ENCODE measurements around the gene GALK2.

GALK2 gene

GRCh38 chr15:49290191-49290590, 120.1 kb downstream of the GALK2 start:
- no peak for DNase-seq (ENCODE audit: low spot score in 2 of 2)
- no peaks in the 10 kb centered on the region for H3K4me1 ChIP-seq
- H3K9me3 ChIP-seq = no peaks in the 10 kb centered on the region
- in situ Hi-C loops (cut with MboI; ENCODE audit: low sequenced_read_pairs) = no loop called here
- H3K36me3 ChIP-seq (replicated peaks) = peaks cover 9% of the 10 kb centered on the region; the same call in 1 of the 2 replicates
- no peaks in the 10 kb centered on the region for H3K27me3 ChIP-seq (ENCODE audit: low read depth)
- H3K4me3 ChIP-seq = no peak overlapping the region

GRCh38 chr15:49293941-49294340, 123.9 kb downstream of the GALK2 start:
- Histone ChIP-seq H3K4me3 (no peak overlapping the region), H3K9me3 (no peaks in the 10 kb centered on the region), H3K27me3 (ENCODE audit: low read depth) (no peaks in the 10 kb centered on the region), H3K4me1 (no peaks in the 10 kb centered on the region), H3K36me3 (replicated peaks) (peaks cover 5% of the 10 kb centered on the region; the same call in 1 of the 2 replicates)
- DNase-seq (ENCODE audit: low spot score in 2 of 2) = no peak
- in situ Hi-C loops (cut with MboI; ENCODE audit: low sequenced_read_pairs) = no loop called here

GRCh38 chr15:49296258-49296657, 126.2 kb downstream of the GALK2 start:
- DNase-seq (ENCODE audit: low spot score in 2 of 2) = no peak
- Histone ChIP-seq H3K36me3 (replicated peaks) (peaks cover 3% of the 10 kb centered on the region; the same call in 1 of the 2 replicates), H3K27me3 (ENCODE audit: low read depth) (no peaks in the 10 kb centered on the region), H3K9me3 (no peaks in the 10 kb centered on the region), H3K4me1 (no peaks in the 10 kb centered on the region), H3K4me3 (no peak overlapping the region)
- in situ Hi-C loops (cut with MboI; ENCODE audit: low sequenced_read_pairs) = no loop called here

- H3K4me1 ChIP-seq = no peaks in the 10 kb centered on the region
- H3K9me3 ChIP-seq = no peaks in the 10 kb centered on the region
- in situ Hi-C loops (cut with MboI; ENCODE audit: low sequenced_read_pairs) = no loop called here
- DNase-seq (ENCODE audit: low spot score in 2 of 2) = no peak
- peaks cover 3% of the 10 kb centered on the region; the same call in 1 of the 2 replicates for H3K36me3 ChIP-seq (replicated peaks)
- H3K4me3 ChIP-seq = no peak overlapping the region
- H3K27me3 ChIP-seq (ENCODE audit: low read depth) = no peaks in the 10 kb centered on the region
Observed at GRCh38 chr15:49297584-49297983, 127.5 kb downstream of the GALK2 start.

- in situ Hi-C loops (cut with MboI; ENCODE audit: low sequenced_read_pairs) = no loop called here
Observed at GRCh38 chr15:49300856-49301255, 130.8 kb downstream of the GALK2 start.

GRCh38 chr15:49301562-49301961, 131.5 kb downstream of the GALK2 start:
- no peaks in the 10 kb centered on the region for H3K9me3 ChIP-seq
- in situ Hi-C loops (cut with MboI; ENCODE audit: low sequenced_read_pairs) = no loop called here
- H3K4me3 ChIP-seq = no peak overlapping the region
- no peaks in the 10 kb centered on the region for H3K4me1 ChIP-seq
- no peak for DNase-seq (ENCODE audit: low spot score in 2 of 2)
- H3K36me3 ChIP-seq (replicated peaks) = peaks cover 5% of the 10 kb centered on the region
- H3K27me3 ChIP-seq (ENCODE audit: low read depth) = no peaks in the 10 kb centered on the region

More at GRCh38 chr15:49300856-49301255, 130.8 kb downstream of the GALK2 start:
- Histone ChIP-seq H3K36me3 (replicated peaks) (peaks cover 5% of the 10 kb centered on the region), H3K4me1 (no peaks in the 10 kb centered on the region), H3K9me3 (no peaks in the 10 kb centered on the region), H3K4me3 (no peak overlapping the region), H3K27me3 (ENCODE audit: low read depth) (no peaks in the 10 kb centered on the region)
- no peak for DNase-seq (ENCODE audit: low spot score in 2 of 2)

DNA sequence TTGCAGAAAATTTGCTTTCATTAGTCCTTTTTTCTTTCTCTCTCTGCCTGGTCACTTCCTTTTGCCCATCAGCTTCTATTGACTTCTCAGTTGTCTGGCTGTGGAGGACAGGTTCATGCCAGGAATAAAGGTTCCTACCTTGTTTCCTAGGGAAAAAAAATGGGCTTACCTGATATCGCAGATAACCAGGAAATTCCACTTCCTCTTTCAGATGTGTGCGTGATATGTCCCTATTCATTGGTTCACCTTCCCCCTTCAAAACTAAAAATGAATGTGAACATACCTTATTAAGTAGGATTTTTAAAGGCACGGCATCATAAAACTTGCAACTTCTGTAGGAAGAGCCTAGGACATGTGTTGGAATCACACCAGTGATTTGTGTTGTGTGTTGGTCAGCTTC, 133.0 kb downstream of the GALK2 start:
- no peaks in the 10 kb centered on the region for H3K9me3 ChIP-seq
- H3K27me3 ChIP-seq (ENCODE audit: low read depth) = no peaks in the 10 kb centered on the region
- peaks cover 5% of the 10 kb centered on the region for H3K36me3 ChIP-seq (replicated peaks)
- no peak for DNase-seq (ENCODE audit: low spot score in 2 of 2)
- no peaks in the 10 kb centered on the region for H3K4me1 ChIP-seq
- in situ Hi-C loops (cut with MboI; ENCODE audit: low sequenced_read_pairs) = no loop called here
- H3K4me3 ChIP-seq = no peak overlapping the region

GRCh38 chr15:49306551-49306950, 136.5 kb downstream of the GALK2 start:
- H3K27me3 ChIP-seq (ENCODE audit: low read depth) = no peaks in the 10 kb centered on the region
- no peak for DNase-seq (ENCODE audit: low spot score in 2 of 2)
- peaks cover 5% of the 10 kb centered on the region for H3K36me3 ChIP-seq (replicated peaks)
- no peak overlapping the region for H3K4me3 ChIP-seq
- peaks cover 17% of the 10 kb centered on the region for H3K4me1 ChIP-seq
- in situ Hi-C loops (cut with MboI; ENCODE audit: low sequenced_read_pairs) = no loop called here
- no peaks in the 10 kb centered on the region for H3K9me3 ChIP-seq

GRCh38 chr15:49308686-49309085, 138.6 kb downstream of the GALK2 start:
- DNase-seq (ENCODE audit: low spot score in 2 of 2) = no peak
- Histone ChIP-seq H3K4me3 (no peak overlapping the region), H3K9me3 (no peaks in the 10 kb centered on the region), H3K36me3 (replicated peaks) (peaks cover 5% of the 10 kb centered on the region), H3K27me3 (ENCODE audit: low read depth) (no peaks in the 10 kb centered on the region), H3K4me1 (peaks cover 19% of the 10 kb centered on the region)
- in situ Hi-C loops (cut with MboI; ENCODE audit: low sequenced_read_pairs) = no loop called here

- DNase-seq (ENCODE audit: low spot score in 2 of 2) = no peak
- no peak overlapping the region for H3K4me3 ChIP-seq
- no peaks in the 10 kb centered on the region for H3K9me3 ChIP-seq
- no peaks in the 10 kb centered on the region for H3K27me3 ChIP-seq (ENCODE audit: low read depth)
- peaks cover 19% of the 10 kb centered on the region for H3K4me1 ChIP-seq
- H3K36me3 ChIP-seq (replicated peaks) = no peaks in the 10 kb centered on the region
- in situ Hi-C loops (cut with MboI; ENCODE audit: low sequenced_read_pairs) = no loop called here
Observed at GRCh38 chr15:49309889-49310288, 139.8 kb downstream of the GALK2 start.

GRCh38 chr15:49313650-49314049, 143.6 kb downstream of the GALK2 start:
- no peak overlapping the region for H3K4me3 ChIP-seq
- in situ Hi-C loops (cut with MboI; ENCODE audit: low sequenced_read_pairs) = no loop called here
- DNase-seq (ENCODE audit: low spot score in 2 of 2) = no peak
- peaks cover 19% of the 10 kb centered on the region for H3K4me1 ChIP-seq
- H3K9me3 ChIP-seq = no peaks in the 10 kb centered on the region
- H3K27me3 ChIP-seq (ENCODE audit: low read depth) = no peaks in the 10 kb centered on the region
- H3K36me3 ChIP-seq (replicated peaks) = no peaks in the 10 kb centered on the region; the same call in 1 of the 2 replicates

- Histone ChIP-seq H3K4me1 (peaks cover 19% of the 10 kb centered on the region), H3K4me3 (no peak overlapping the region), H3K36me3 (replicated peaks) (no peaks in the 10 kb centered on the region; the same call in 1 of the 2 replicates), H3K9me3 (no peaks in the 10 kb centered on the region), H3K27me3 (ENCODE audit: low read depth) (no peaks in the 10 kb centered on the region)
- DNase-seq (ENCODE audit: low spot score in 2 of 2) = no peak
- in situ Hi-C loops (cut with MboI; ENCODE audit: low sequenced_read_pairs) = no loop called here
Observed at GRCh38 chr15:49314716-49315115, 144.7 kb downstream of the GALK2 start.

DNA sequence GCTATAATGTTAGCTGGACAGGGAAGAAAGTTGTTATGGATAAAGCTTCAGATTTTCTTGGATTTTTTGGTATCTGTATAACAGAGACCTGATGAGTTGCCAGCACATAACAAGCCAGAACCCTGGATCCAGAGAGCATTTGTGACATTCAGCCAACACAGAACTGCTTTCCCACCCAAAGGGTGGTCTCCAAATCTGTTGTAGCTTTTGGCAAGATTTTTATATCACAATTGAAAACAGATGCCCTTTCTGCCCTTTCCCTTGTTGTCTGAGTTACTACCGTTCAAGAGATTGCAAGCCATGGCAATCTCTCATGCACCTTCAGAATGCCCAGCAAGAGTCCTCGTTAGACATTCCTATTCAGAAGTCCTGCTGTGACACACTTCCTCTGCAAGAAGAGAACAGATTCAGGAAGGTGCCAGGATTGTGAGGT, 145.4 kb downstream of the GALK2 start:
- H3K36me3 ChIP-seq (replicated peaks) = no peaks in the 10 kb centered on the region; the same call in none of the 2 replicates
- no peak overlapping the region for H3K4me3 ChIP-seq
- H3K9me3 ChIP-seq = no peaks in the 10 kb centered on the region
- in situ Hi-C loops (cut with MboI; ENCODE audit: low sequenced_read_pairs) = no loop called here
- no peaks in the 10 kb centered on the region for H3K27me3 ChIP-seq (ENCODE audit: low read depth)
- H3K4me1 ChIP-seq = peaks cover 12% of the 10 kb centered on the region
- DNase-seq (ENCODE audit: low spot score in 2 of 2) = no peak

- H3K36me3 ChIP-seq (replicated peaks) = no peaks in the 10 kb centered on the region; the same call in none of the 2 replicates
- H3K27me3 ChIP-seq (ENCODE audit: low read depth) = no peaks in the 10 kb centered on the region
- in situ Hi-C loops (cut with MboI; ENCODE audit: low sequenced_read_pairs) = no loop called here
- H3K9me3 ChIP-seq = no peaks in the 10 kb centered on the region
- 0 out of 2 replicates have a peak, but pooled peaks cover 2% of the 10 kb centered on the region for H3K4me1 ChIP-seq
- DNase-seq (ENCODE audit: low spot score in 2 of 2) = no peak
- H3K4me3 ChIP-seq = no peak overlapping the region
Observed at GRCh38 chr15:49320351-49320750, 150.3 kb downstream of the GALK2 start.

DNA sequence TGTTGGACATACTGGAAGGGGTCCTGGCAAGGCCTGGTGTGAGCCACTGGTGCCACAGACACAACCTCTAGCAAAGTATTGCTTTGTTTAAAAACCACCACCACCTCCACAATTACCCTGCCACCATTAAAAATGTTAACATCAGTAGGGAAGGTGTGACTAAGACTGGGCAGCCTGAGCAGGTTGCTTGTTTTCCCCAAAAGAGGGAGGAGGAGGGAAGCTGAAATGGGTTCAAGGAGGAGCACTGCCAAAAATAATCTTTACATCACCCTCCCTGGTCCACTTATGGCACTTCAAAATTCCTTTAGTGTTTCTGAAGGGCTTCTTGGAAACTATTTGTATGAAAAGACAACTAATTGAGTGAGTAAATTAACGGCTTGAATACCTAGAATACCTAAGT, 153.2 kb downstream of the GALK2 start:
- no peaks in the 10 kb centered on the region; the same call in 1 of the 2 replicates for H3K36me3 ChIP-seq (replicated peaks)
- no peaks in the 10 kb centered on the region for H3K27me3 ChIP-seq (ENCODE audit: low read depth)
- in situ Hi-C loops (cut with MboI; ENCODE audit: low sequenced_read_pairs) = no loop called here
- no peaks in the 10 kb centered on the region for H3K9me3 ChIP-seq
- H3K4me1 ChIP-seq = peaks cover 5% of the 10 kb centered on the region
- H3K4me3 ChIP-seq = no peak overlapping the region
- DNase-seq (ENCODE audit: low spot score in 2 of 2) = no peak
